ENCODE results near the gene DEPP1.

DEPP1 gene

GRCh38 chr10:44988957-44989585 is 10.5 kb upstream of the DEPP1 start:
- Histone ChIP-seq H3K4me3 (no peak overlapping the region), H3K9ac (no peak overlapping the region), H4K20me1 (no peaks in the 10 kb centered on the region), H3K36me3 (peaks cover 17% of the 10 kb centered on the region; the same call in 1 of the 2 replicates), H3K27ac (peak overlapping the region; percentile 20), H3K27me3 (no peaks in the 10 kb centered on the region), H3K9me3 (no peaks in the 10 kb centered on the region), H3K4me2 (peak overlapping the region; percentile 50), H3K4me1 (peaks cover 69% of the 10 kb centered on the region)
- TF ChIP-seq Cebpa-rat (IDR thresholded peaks at IDR 0.05), result no peak

- no peaks in the 10 kb centered on the region for H4K20me1 ChIP-seq
These were observed 8.1 kb upstream of the DEPP1 start for GRCh38 chr10:44986670-44987069.

GRCh38 chr10:44986179-44986578 is 7.6 kb upstream of the DEPP1 start:
- no peak overlapping the region for H3K27ac ChIP-seq

More at GRCh38 chr10:44986670-44987069, 8.1 kb upstream of the DEPP1 start:
- Histone ChIP-seq H3K27me3 (no peaks in the 10 kb centered on the region), H3K4me1 (peaks cover 69% of the 10 kb centered on the region), H3K4me3 (no peak overlapping the region), H3K4me2 (no peak overlapping the region), H3K9me3 (no peaks in the 10 kb centered on the region), H3K36me3 (peaks cover 17% of the 10 kb centered on the region; the same call in 1 of the 2 replicates), H3K9ac (no peak overlapping the region), H3K27ac (no peak overlapping the region)
- TF ChIP-seq Cebpa-rat (IDR thresholded peaks at IDR 0.05), result no peak

GRCh38 chr10:44985175-44985681 is 6.6 kb upstream of the DEPP1 start:
- no peak for TF ChIP-seq Cebpa-rat (IDR thresholded peaks at IDR 0.05)
- Histone ChIP-seq H3K27me3 (no peaks in the 10 kb centered on the region), H3K4me2 (no peak overlapping the region), H3K36me3 (peaks cover 17% of the 10 kb centered on the region; the same call in 1 of the 2 replicates), H4K20me1 (no peaks in the 10 kb centered on the region), H3K4me1 (peaks cover 69% of the 10 kb centered on the region), H3K9ac (no peak overlapping the region), H3K27ac (no peak overlapping the region), H3K4me3 (no peak overlapping the region), H3K9me3 (no peaks in the 10 kb centered on the region)

More at GRCh38 chr10:44986179-44986578, 7.6 kb upstream of the DEPP1 start:
- H3K27me3 ChIP-seq, result no peaks in the 10 kb centered on the region
- H3K4me2 ChIP-seq, result no peak overlapping the region
- peaks cover 69% of the 10 kb centered on the region for H3K4me1 ChIP-seq
- H4K20me1 ChIP-seq, result no peaks in the 10 kb centered on the region
- no peak overlapping the region for H3K4me3 ChIP-seq
- no peaks in the 10 kb centered on the region for H3K9me3 ChIP-seq
- H3K9ac ChIP-seq, result no peak overlapping the region
- no peak for TF ChIP-seq Cebpa-rat (IDR thresholded peaks at IDR 0.05)
- peaks cover 17% of the 10 kb centered on the region; the same call in 1 of the 2 replicates for H3K36me3 ChIP-seq

- peaks cover 69% of the 10 kb centered on the region for H3K4me1 ChIP-seq
- no peaks in the 10 kb centered on the region for H3K9me3 ChIP-seq
- no peaks in the 10 kb centered on the region for H3K27me3 ChIP-seq
- no peak for TF ChIP-seq Cebpa-rat (IDR thresholded peaks at IDR 0.05)
- no peak overlapping the region for H3K4me2 ChIP-seq
- no peak overlapping the region for H3K27ac ChIP-seq
- peaks cover 17% of the 10 kb centered on the region; the same call in 1 of the 2 replicates for H3K36me3 ChIP-seq
- H3K9ac ChIP-seq, result no peak overlapping the region
- no peak overlapping the region for H3K4me3 ChIP-seq
- no peaks in the 10 kb centered on the region for H4K20me1 ChIP-seq
These were observed 6.1 kb upstream of the DEPP1 start for GRCh38 chr10:44984671-44985101.

- Histone ChIP-seq H3K27me3 (no peaks in the 10 kb centered on the region), H3K4me2 (peak overlapping the region; percentile 100; the same call in 1 of the 2 replicates), H3K9me3 (no peaks in the 10 kb centered on the region), H3K4me1 (peaks cover 69% of the 10 kb centered on the region), H3K36me3 (peaks cover 14% of the 10 kb centered on the region; the same call in 1 of the 2 replicates), H3K4me3 (no peak overlapping the region), H3K27ac (peak overlapping the region; percentile 69), H3K9ac (0 out of 2 replicates have a peak overlapping the region, but pooled peaks have one; percentile 3), H4K20me1 (no peaks in the 10 kb centered on the region)
- no peak for TF ChIP-seq Cebpa-rat (IDR thresholded peaks at IDR 0.05)
These were observed 5.3 kb upstream of the DEPP1 start for GRCh38 chr10:44983895-44984278.

- Histone ChIP-seq H3K4me1 (peaks cover 74% of the 10 kb centered on the region), H3K36me3 (peaks cover 12% of the 10 kb centered on the region; the same call in 1 of the 2 replicates), H3K4me2 (peak overlapping the region; percentile 100), H4K20me1 (no peaks in the 10 kb centered on the region), H3K27ac (peak overlapping the region; percentile 69), H3K9ac (peak overlapping the region; percentile 66; the same call in 1 of the 2 replicates), H3K9me3 (no peaks in the 10 kb centered on the region), H3K27me3 (no peaks in the 10 kb centered on the region), H3K4me3 (no peak overlapping the region)
- no peak for TF ChIP-seq Cebpa-rat (IDR thresholded peaks at IDR 0.05)
These were observed 4.7 kb upstream of the DEPP1 start for GRCh38 chr10:44983066-44983894.

GRCh38 chr10:44982496-44982895 is 3.9 kb upstream of the DEPP1 start:
- no peaks in the 10 kb centered on the region for H3K27me3 ChIP-seq
- H3K9ac ChIP-seq, result peak overlapping the region; percentile 66
- TF ChIP-seq Cebpa-rat (IDR thresholded peaks at IDR 0.05), result no peak
- H4K20me1 ChIP-seq, result peaks cover 4% of the 10 kb centered on the region
- H3K9me3 ChIP-seq, result no peaks in the 10 kb centered on the region
- peaks cover 15% of the 10 kb centered on the region; the same call in 1 of the 2 replicates for H3K36me3 ChIP-seq
- peak overlapping the region; percentile 19; the same call in 1 of the 2 replicates for H3K4me3 ChIP-seq
- H3K27ac ChIP-seq, result peak overlapping the region; percentile 69
- H3K4me1 ChIP-seq, result peaks cover 82% of the 10 kb centered on the region
- peak overlapping the region; percentile 100 for H3K4me2 ChIP-seq

- Histone ChIP-seq H4K20me1 (peaks cover 8% of the 10 kb centered on the region), H3K27me3 (no peaks in the 10 kb centered on the region), H3K9me3 (no peaks in the 10 kb centered on the region), H3K4me3 (no peak overlapping the region; the same call in 1 of the 2 replicates), H3K36me3 (peaks cover 19% of the 10 kb centered on the region; the same call in 1 of the 2 replicates), H3K27ac (peak overlapping the region; percentile 69), H3K4me1 (peaks cover 85% of the 10 kb centered on the region), H3K4me2 (peak overlapping the region; percentile 100), H3K9ac (peak overlapping the region; percentile 66)
- no peak for TF ChIP-seq Cebpa-rat (IDR thresholded peaks at IDR 0.05)
These were observed 3.5 kb upstream of the DEPP1 start for GRCh38 chr10:44982114-44982460.
